Breast epithelium (tissue), 4 donors: Measurements from ENCODE around the gene TSPAN17. TPM values are rescaled to one million over a fixed set of nuclear protein-coding genes. Genes with fewer than 3 reads are reported as not detected.

Experiments
- DNase-seq, 2 donors: peaks; one replicate each; pipeline ENCODE4 v3.0.0-alpha.2; 2019; ENCODE audit warnings: low spot score in 2 of 2
- H3K27ac ChIP-seq, 2 donors: fragments of 200-600 bp; sonication (generic) in 1 of 2; one replicate each; pipeline ENCODE4 v1.5.1; 2016 to 2019; ENCODE audit warnings: mild to moderate bottlenecking in 1 of 2
- H3K27me3 ChIP-seq, 2 donors: fragments of 200-600 bp; sonication (generic) in 1 of 2; one replicate each; pipeline versions ENCODE4 v1.5.1 to v1.6.0; 2017 to 2019; ENCODE audit warnings: control low read depth in 1 of 2, mild to moderate bottlenecking in 1 of 2
- H3K36me3 ChIP-seq: fragments of 200-600 bp; one replicate; pipeline ENCODE4 v1.5.1; 2019
- H3K4me1 ChIP-seq, 2 donors: fragments of 200-600 bp; sonication (generic); one replicate each; pipeline ENCODE4 v1.5.1; 2016 to 2019; ENCODE audit warnings: control low read depth in 1 of 2
- H3K4me3 ChIP-seq, 3 donors: fragments of 200-600 bp; sonication (generic); 1 replicate in 2 of 3; 2 replicates in 1 of 3; pipeline ENCODE4 v1.5.1; 2016 to 2019; ENCODE audit warnings: mild to moderate bottlenecking in 3 of 3, moderate library complexity in 2 of 3
- H3K9me3 ChIP-seq, 2 donors: fragments of 200-600 bp; sonication (generic) in 1 of 2; one replicate each; pipeline ENCODE4 v1.5.1; 2016 to 2019; ENCODE audit warnings: control low read depth in 1 of 2
- POLR2A ChIP-seq: fragments of 450-650 bp; IDR thresholded peaks from one replicate; pipeline ENCODE4 v1.6.1; 2016; ENCODE audit warnings: antibody characterized with exemption, mild to moderate bottlenecking, moderate library complexity
- POLR2AphosphoS5 ChIP-seq, 3 donors: sonication (generic); formaldehyde crosslinking; IDR thresholded peaks; one replicate each; pipeline ENCODE4 v1.6.1; 2017; ENCODE audit warnings: antibody characterized with exemption in 3 of 3
- intact Hi-C: fragments of 100-400 bp; cut with DNase I; formaldehyde crosslinking; loops from one replicate; pipeline ENCODE4 v1.15.1; 2023; ENCODE audit warnings: low total_unique reads
- total RNA-seq, 3 donors: library from RNA; depleted of rRNA; stranded (reverse); fragments of >200 nt; gene quantifications; one replicate each; pipeline ENCODE4 v1.1.0, GENCODE V29; 2016
- TF ChIP-seq, protein P1 (sequence below), 3 donors: fragments of 450-650 bp; IDR thresholded peaks; one replicate each; pipeline ENCODE4 v1.5.1; 2016 to 2017; ENCODE audit warnings: antibody characterized with exemption in 3 of 3, mild to moderate bottlenecking in 3 of 3, moderate library complexity in 3 of 3

The TSPAN17 gene
- total RNA-seq, 3 donors from 2014 or later: 10.4 to 20.0 (median 18.3) TPM

DNA sequence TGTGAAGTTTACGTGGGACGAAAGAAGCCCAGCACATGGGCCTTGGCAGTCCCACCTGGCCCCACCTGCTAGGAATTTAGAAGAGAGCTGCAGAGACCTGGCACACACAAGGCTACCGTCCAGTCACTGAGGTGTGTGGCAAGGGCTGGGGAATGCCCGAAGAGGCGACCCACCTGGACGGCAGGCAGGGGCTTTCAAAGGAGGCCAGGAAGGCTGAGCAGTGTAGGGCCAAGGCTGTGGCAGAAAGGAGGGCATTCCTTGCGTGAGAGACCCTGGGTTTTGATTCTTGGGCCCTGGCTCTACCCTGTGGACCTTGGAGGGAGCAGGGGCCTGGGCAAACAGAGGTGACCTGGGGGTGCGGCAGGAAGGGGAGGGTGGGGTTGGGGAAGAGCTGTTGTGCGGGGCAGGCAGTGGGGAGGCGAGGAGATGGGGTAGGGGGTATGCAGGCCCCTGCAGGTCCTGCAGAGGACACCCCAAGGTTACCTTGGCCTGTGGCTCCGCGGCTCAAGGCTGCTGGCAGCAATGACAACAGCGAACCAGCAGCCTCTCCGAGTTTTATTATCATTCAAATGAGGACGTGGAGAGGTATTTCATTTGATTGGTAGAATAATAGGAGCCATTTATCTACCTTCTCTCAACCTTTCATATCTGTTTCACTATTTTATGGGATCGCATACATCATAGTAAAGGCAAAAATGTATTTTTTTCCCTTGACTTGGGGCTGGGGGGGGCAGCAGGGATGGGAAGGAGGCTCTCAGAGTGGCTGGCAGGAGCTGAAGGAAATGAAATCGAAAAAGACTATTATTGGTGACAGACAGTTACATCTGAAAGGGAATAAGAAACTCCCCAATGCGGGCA is 24.8 kb downstream of the TSPAN17 start:
- H3K9me3 ChIP-seq: no peaks in the 10 kb centered on the region
- H3K4me3 ChIP-seq: no peak overlapping the region
- H3K27ac ChIP-seq: no peak overlapping the region
- no peaks in the 10 kb centered on the region for H3K36me3 ChIP-seq
- TF ChIP-seq, protein P1, sequence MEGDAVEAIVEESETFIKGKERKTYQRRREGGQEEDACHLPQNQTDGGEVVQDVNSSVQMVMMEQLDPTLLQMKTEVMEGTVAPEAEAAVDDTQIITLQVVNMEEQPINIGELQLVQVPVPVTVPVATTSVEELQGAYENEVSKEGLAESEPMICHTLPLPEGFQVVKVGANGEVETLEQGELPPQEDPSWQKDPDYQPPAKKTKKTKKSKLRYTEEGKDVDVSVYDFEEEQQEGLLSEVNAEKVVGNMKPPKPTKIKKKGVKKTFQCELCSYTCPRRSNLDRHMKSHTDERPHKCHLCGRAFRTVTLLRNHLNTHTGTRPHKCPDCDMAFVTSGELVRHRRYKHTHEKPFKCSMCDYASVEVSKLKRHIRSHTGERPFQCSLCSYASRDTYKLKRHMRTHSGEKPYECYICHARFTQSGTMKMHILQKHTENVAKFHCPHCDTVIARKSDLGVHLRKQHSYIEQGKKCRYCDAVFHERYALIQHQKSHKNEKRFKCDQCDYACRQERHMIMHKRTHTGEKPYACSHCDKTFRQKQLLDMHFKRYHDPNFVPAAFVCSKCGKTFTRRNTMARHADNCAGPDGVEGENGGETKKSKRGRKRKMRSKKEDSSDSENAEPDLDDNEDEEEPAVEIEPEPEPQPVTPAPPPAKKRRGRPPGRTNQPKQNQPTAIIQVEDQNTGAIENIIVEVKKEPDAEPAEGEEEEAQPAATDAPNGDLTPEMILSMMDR (IDR thresholded peaks at IDR 0.05): no peak
- TF ChIP-seq POLR2A: no peak
- TF ChIP-seq POLR2AphosphoS5 (IDR thresholded peaks at IDR 0.05): no peak
- H3K27me3 ChIP-seq: peaks cover 0 to 31% of the 10 kb centered on the region in 2 donors
- no peaks in the 10 kb centered on the region for H3K4me1 ChIP-seq
- intact Hi-C loops: no loop called here
- DNase-seq: no peak

DNA sequence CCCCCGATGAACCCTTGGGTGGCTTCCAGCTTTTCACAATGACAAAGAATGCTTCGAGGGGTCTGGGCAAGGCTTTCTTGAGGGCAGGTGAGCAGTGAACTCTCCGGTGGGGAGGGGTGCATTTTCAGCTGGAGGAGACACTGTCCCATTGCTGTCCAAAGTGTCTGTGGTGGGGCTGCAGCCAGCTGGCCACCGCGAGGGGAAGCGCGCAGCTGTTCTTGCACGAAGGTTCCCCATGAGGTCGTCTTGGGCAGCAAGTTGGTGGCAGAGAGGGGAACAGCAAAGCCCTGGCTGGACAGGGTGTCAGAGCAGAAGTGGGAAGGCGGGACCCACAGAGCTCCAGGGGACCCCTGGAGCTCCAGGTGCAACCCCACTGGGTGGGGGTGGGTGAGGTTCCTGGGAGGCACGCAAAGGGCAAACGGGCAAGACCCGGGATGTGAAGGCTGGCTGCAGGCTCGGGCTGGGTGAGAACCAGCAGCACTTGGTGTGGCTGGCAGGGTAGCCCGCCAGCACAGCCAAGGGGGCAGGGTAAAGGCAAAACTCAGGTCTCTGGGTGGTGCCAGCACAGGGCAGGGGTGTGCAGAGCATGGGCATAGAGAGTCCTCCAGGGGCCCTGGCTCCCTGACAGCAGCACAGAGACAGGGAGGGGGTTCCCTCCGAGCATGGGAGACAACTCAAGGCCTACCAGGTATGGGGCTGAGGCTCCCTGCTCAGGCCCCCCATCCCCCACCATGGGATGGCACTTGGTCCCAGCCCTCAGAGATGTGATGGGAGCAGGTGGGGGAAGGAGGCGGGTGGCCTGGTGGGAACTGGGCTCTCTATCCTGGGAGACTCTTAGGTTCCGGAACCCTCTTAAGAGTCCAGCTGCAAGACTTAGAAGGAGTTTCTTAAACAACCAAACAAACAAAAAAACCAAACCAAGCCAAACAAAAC is 26.6 kb downstream of the TSPAN17 start:
- H3K27me3 ChIP-seq: peaks cover 0 to 30% of the 10 kb centered on the region in 2 donors
- intact Hi-C loops: no loop called here

DNA sequence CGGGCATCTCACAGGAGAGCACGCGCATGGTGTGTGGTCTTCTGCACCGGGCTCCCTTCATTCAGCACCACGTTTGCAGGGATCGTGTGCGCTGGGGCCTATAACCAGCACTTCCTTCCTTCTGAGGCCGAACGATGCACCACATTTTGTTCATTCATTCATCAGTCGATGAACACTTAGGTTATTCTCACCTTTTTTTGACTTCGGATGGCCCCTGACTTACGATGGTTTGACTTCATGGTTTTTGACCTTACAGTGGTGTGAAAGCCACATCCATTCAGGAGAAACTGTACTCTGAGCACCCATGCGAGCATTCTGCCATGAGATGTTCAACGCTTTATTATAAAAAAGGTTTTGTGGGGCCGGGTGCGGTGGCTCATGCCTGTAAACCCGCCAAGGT is 27.5 kb downstream of the TSPAN17 start:
- no peak overlapping the region for H3K27ac ChIP-seq
- no peak overlapping the region for H3K4me3 ChIP-seq
- intact Hi-C loops: no loop called here
- no peaks in the 10 kb centered on the region for H3K9me3 ChIP-seq
- DNase-seq: no peak
- no peaks in the 10 kb centered on the region for H3K4me1 ChIP-seq
- H3K36me3 ChIP-seq: no peaks in the 10 kb centered on the region
- H3K27me3 ChIP-seq: peaks cover 0 to 37% of the 10 kb centered on the region in 2 donors
- TF ChIP-seq, protein P1 (IDR thresholded peaks at IDR 0.05): no peak
- TF ChIP-seq POLR2AphosphoS5 (IDR thresholded peaks at IDR 0.05): no peak
- TF ChIP-seq POLR2A: no peak

More for the DNA sequence above, 26.6 kb downstream of the TSPAN17 start:
- H3K4me3 ChIP-seq: no peak overlapping the region
- H3K9me3 ChIP-seq: no peaks in the 10 kb centered on the region
- H3K36me3 ChIP-seq: no peaks in the 10 kb centered on the region
- H3K4me1 ChIP-seq: no peaks in the 10 kb centered on the region
- TF ChIP-seq POLR2A (no peak), POLR2AphosphoS5 (IDR thresholded peaks at IDR 0.05) (no peak)
- TF ChIP-seq, protein P1 (IDR thresholded peaks at IDR 0.05): no peak
- no peak overlapping the region for H3K27ac ChIP-seq
- no peak for DNase-seq

DNA sequence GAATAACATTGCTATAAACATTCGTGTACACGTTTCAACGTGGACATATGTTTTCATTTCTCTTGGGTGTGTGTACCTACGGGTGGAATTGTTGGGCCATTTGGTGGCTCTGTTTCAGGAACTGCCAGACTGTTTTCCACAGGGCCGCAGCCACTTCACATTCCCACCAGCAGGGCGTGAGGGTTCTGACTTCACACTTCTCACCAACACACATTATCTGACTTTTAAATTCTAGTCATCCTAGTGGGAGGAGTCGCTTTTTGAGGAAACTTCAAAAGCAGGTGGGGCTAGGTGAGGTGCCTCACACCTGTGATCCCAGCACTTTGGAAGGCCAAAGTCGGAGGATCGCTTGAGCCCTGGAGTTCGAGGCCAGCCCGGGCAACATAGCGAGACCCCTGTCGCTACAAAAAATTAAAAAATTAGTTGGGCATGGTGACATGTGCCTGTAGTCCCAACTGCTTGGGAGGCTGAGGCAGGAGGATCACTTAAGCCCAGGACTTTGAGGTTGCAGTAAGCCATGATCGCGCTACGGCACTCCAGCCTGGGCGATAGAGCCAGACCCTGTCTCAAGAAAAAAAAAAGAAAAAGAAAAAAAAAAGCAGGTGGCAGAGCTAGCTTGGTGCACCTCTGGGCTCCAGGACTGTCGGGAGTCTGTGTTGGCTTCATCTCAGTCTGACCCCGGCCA is 28.5 kb downstream of the TSPAN17 start:
- Histone ChIP-seq H3K27me3 (peaks cover 0 to 43% of the 10 kb centered on the region in 2 donors), H3K36me3 (no peaks in the 10 kb centered on the region), H3K9me3 (no peaks in the 10 kb centered on the region), H3K4me3 (no peak overlapping the region), H3K4me1 (no peaks in the 10 kb centered on the region), H3K27ac (no peak overlapping the region)
- DNase-seq: no peak
- intact Hi-C loops: no loop called here
- no peak for TF ChIP-seq POLR2A
- TF ChIP-seq, protein P1 (IDR thresholded peaks at IDR 0.05): peak in 1 of 3 donors; percentile 25
